ENCODE measurements around the gene MUS81.

GRCh38 chr11:65868907-65869306, 8.7 kb downstream of the MUS81 start:
- no peak for TF ChIP-seq CTCF (IDR thresholded peaks at IDR 0.05)
- TF ChIP-seq POLR2A (IDR thresholded peaks at IDR 0.05): no peak
